Osteoblast (primary cell): ENCODE measurements around the gene OBI1. TPM values are rescaled to one million over a fixed set of nuclear protein-coding genes. Genes with fewer than 3 reads are reported as not detected.

Experiments
- DNase-seq: peaks from one replicate; pipeline ENCODE4 v3.0.0; 2011; ENCODE audit warnings: low spot score, mixed read lengths; ENCODE audit not compliant: insufficient read length; ENCODE audit errors: missing footprints
- H2AFZ ChIP-seq: 2 replicates; pipeline ENCODE4 v1.6.0; 2011; ENCODE audit warnings: mild to moderate bottlenecking, low read length
- H3K27ac ChIP-seq: 2 replicates; pipeline ENCODE4 v1.5.1; 2011; ENCODE audit warnings: mild to moderate bottlenecking, low read depth, low read length, moderate library complexity
- H3K27me3 ChIP-seq: 2 replicates; pipeline ENCODE4 v1.6.0; 2012; ENCODE audit warnings: mild to moderate bottlenecking, control low read depth, inconsistent platforms, low read length, moderate library complexity; ENCODE audit not compliant: insufficient read depth
- H3K36me3 ChIP-seq: 2 replicates; pipeline ENCODE4 v1.5.1; 2011; ENCODE audit warnings: mild to moderate bottlenecking, low read length, control low read depth, moderate library complexity; ENCODE audit not compliant: insufficient read depth
- H3K4me1 ChIP-seq: 2 replicates; pipeline ENCODE4 v1.5.1; 2011; ENCODE audit warnings: mild to moderate bottlenecking, low read length, control low read depth, moderate library complexity; ENCODE audit not compliant: insufficient read depth
- H3K4me2 ChIP-seq: 2 replicates; pipeline ENCODE4 v1.6.0; 2011; ENCODE audit warnings: mild to moderate bottlenecking, low read length; ENCODE audit not compliant: insufficient read depth
- H3K4me3 ChIP-seq: fragments of 200-600 bp; sonication (generic); 3 replicates; pipeline ENCODE4 v1.5.1; 2012; ENCODE audit warnings: mild to moderate bottlenecking, low read length, inconsistent platforms; ENCODE audit not compliant: insufficient read depth
- H3K79me2 ChIP-seq: 2 replicates; pipeline ENCODE4 v1.6.0; 2012; ENCODE audit warnings: mild to moderate bottlenecking, low read length, control low read depth, inconsistent platforms; ENCODE audit not compliant: insufficient read depth
- H3K9me3 ChIP-seq: 2 replicates; pipeline ENCODE4 v1.5.1; 2011; ENCODE audit warnings: low read depth, low read length, control low read depth
- H4K20me1 ChIP-seq: 2 replicates; pipeline ENCODE4 v1.6.0; 2012; ENCODE audit warnings: mild to moderate bottlenecking, low read length, control low read depth; ENCODE audit not compliant: insufficient read depth
- CTCF ChIP-seq: IDR thresholded peaks from 2 replicates; pipeline ENCODE4 v1.5.1; 2011; ENCODE audit warnings: mild to moderate bottlenecking, low read depth, low read length, moderate library complexity; ENCODE audit errors: extremely low read depth
- total RNA-seq: library from RNA; depleted of rRNA; stranded (reverse); fragments of >200 nt; gene quantifications from 2 replicates; pipeline ENCODE4 v1.2.3, GENCODE V29; 2012

The OBI1 gene
- total RNA-seq, 1 donor, result 12.7 TPM

GRCh38 chr13:78679329-78679728, 20.4 kb upstream of the OBI1 start:
- H3K27ac ChIP-seq, result no peak overlapping the region
- no peaks in the 10 kb centered on the region for H3K79me2 ChIP-seq
- no peak overlapping the region for H3K4me3 ChIP-seq
- no peak overlapping the region for H3K4me2 ChIP-seq
- H3K27me3 ChIP-seq, result no peaks in the 10 kb centered on the region
- H2AFZ ChIP-seq, result no peak overlapping the region
- TF ChIP-seq CTCF, result no peak
- DNase-seq, result no peak
- no peaks in the 10 kb centered on the region for H3K36me3 ChIP-seq
- H3K4me1 ChIP-seq, result no peaks in the 10 kb centered on the region
- no peaks in the 10 kb centered on the region for H3K9me3 ChIP-seq
- no peaks in the 10 kb centered on the region for H4K20me1 ChIP-seq

- Histone ChIP-seq H3K4me3 (no peak overlapping the region), H3K36me3 (no peaks in the 10 kb centered on the region), H3K9me3 (no peaks in the 10 kb centered on the region), H3K79me2 (no peaks in the 10 kb centered on the region), H3K27ac (no peak overlapping the region), H3K27me3 (no peaks in the 10 kb centered on the region), H3K4me1 (no peaks in the 10 kb centered on the region), H3K4me2 (no peak overlapping the region), H2AFZ (no peak overlapping the region), H4K20me1 (no peaks in the 10 kb centered on the region)
- no peak for DNase-seq
- no peak for TF ChIP-seq CTCF
These were observed 16.2 kb upstream of the OBI1 start for GRCh38 chr13:78675112-78675511.

GRCh38 chr13:78674638-78675037, 15.7 kb upstream of the OBI1 start:
- H4K20me1 ChIP-seq, result no peaks in the 10 kb centered on the region
- no peak for TF ChIP-seq CTCF

GRCh38 chr13:78662467-78662866, 3.5 kb upstream of the OBI1 start:
- DNase-seq, result no peak
- no peak overlapping the region for H3K4me2 ChIP-seq
- no peaks in the 10 kb centered on the region for H3K9me3 ChIP-seq
- H3K36me3 ChIP-seq, result no peaks in the 10 kb centered on the region
- no peaks in the 10 kb centered on the region for H4K20me1 ChIP-seq
- no peak overlapping the region for H3K4me3 ChIP-seq
- no peak overlapping the region for H2AFZ ChIP-seq
- peaks cover 15% of the 10 kb centered on the region for H3K79me2 ChIP-seq
- no peak for TF ChIP-seq CTCF
- H3K4me1 ChIP-seq, result peaks cover 11% of the 10 kb centered on the region
- H3K27ac ChIP-seq, result no peak overlapping the region
- no peaks in the 10 kb centered on the region for H3K27me3 ChIP-seq

More at GRCh38 chr13:78674638-78675037, 15.7 kb upstream of the OBI1 start:
- no peak overlapping the region for H3K4me2 ChIP-seq
- no peak overlapping the region for H3K27ac ChIP-seq
- H3K27me3 ChIP-seq, result no peaks in the 10 kb centered on the region
- no peaks in the 10 kb centered on the region for H3K36me3 ChIP-seq
- no peak for DNase-seq
- H3K4me3 ChIP-seq, result no peak overlapping the region
- no peaks in the 10 kb centered on the region for H3K4me1 ChIP-seq
- no peaks in the 10 kb centered on the region for H3K9me3 ChIP-seq
- H2AFZ ChIP-seq, result no peak overlapping the region
- H3K79me2 ChIP-seq, result no peaks in the 10 kb centered on the region
